HUES48 (cell line): Measurements from ENCODE around the gene NPRL2.
A peak's percentile ranks its signal among the peaks of the same experiment; 100 is the strongest.

ENCODE experiments used
- H3K27ac ChIP-seq: one replicate; pipeline ENCODE4 v1.7.0; 2013; ENCODE audit warnings: low read depth, low read length, inconsistent platforms
- H3K27me3 ChIP-seq: 2 replicates; pipeline ENCODE4 v1.6.1; 2013; ENCODE audit warnings: mild to moderate bottlenecking, low read length; ENCODE audit not compliant: control insufficient read depth, insufficient read depth
- H3K36me3 ChIP-seq: 2 replicates; pipeline ENCODE4 v1.6.1; 2013; ENCODE audit warnings: low read length; ENCODE audit not compliant: control insufficient read depth, insufficient read depth
- H3K4me1 ChIP-seq: 2 replicates; pipeline ENCODE4 v1.6.1; 2013; ENCODE audit warnings: mild to moderate bottlenecking, low read length; ENCODE audit not compliant: control insufficient read depth, insufficient read depth
- H3K4me3 ChIP-seq: 2 replicates; pipeline ENCODE4 v1.5.1; 2013; ENCODE audit warnings: mild to moderate bottlenecking, low read depth, low read length
- H3K9ac ChIP-seq: 2 replicates; pipeline ENCODE4 v1.6.1; 2013; ENCODE audit warnings: mild to moderate bottlenecking, low read depth, low read length, moderate library complexity
- H3K9me3 ChIP-seq: 2 replicates; pipeline ENCODE4 v1.6.1; 2013; ENCODE audit warnings: low read length; ENCODE audit not compliant: control insufficient read depth, insufficient read depth

The NPRL2 gene

GRCh38 chr3:50303013-50303815, 47.4 kb downstream of the NPRL2 start, which contains the start of gene HYAL1:
Gene HYAL1 (minus strand): TSS chr3:50303574. CDS start chr3:50302956, 618 bp downstream.
- Histone ChIP-seq H3K4me1 (peaks cover 5% of the 10 kb centered on the region; the same call in 1 of the 2 replicates), H3K27ac (peak within 1 kb of the TSS; percentile 21), H3K27me3 (no peaks in the 10 kb centered on the region), H3K9me3 (peaks cover 9% of the 10 kb centered on the region), H3K36me3 (no peaks in the 10 kb centered on the region), H3K9ac (no peak within 1 kb of the TSS), H3K4me3 (no peak within 1 kb of the TSS)

GRCh38 chr3:50302095-50303012, 48.2 kb downstream of the NPRL2 start:
- Histone ChIP-seq H3K9ac (no peak overlapping the region), H3K27ac (no peak overlapping the region), H3K27me3 (no peaks in the 10 kb centered on the region), H3K4me1 (peaks cover 5% of the 10 kb centered on the region; the same call in 1 of the 2 replicates), H3K4me3 (no peak overlapping the region), H3K36me3 (no peaks in the 10 kb centered on the region), H3K9me3 (peaks cover 6% of the 10 kb centered on the region)

DNA sequence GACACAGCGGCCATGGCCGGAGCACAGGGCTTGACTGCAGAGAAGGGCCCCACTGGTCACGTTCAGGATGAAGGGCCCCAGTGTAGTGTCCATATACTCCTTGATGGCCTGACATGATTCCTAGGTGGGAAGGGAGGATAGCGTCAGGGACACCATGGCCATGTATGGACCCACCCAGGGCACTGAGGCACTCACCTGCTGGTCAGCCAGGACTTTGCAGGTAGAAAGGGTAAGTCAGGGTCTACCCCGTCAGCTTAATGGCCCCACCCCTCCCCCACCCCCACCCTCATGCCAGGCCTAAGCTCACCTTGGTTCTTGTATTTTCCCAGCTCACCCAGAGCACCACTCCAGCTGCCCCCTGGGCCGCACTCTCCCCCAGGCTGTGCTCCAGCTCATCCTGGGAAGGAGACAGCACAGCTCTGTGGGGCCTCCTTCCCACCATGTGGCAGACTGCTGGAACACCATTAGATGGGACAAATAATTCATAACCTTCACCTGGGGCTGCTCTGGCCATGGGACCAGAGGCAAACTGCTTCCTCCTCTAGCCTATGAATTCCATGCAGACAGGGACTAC, 49.8 kb downstream of the NPRL2 start:
- Histone ChIP-seq H3K36me3 (no peaks in the 10 kb centered on the region), H3K9ac (no peak overlapping the region), H3K4me1 (peaks cover 5% of the 10 kb centered on the region; the same call in 1 of the 2 replicates), H3K4me3 (no peak overlapping the region), H3K27ac (no peak overlapping the region), H3K9me3 (no peaks in the 10 kb centered on the region), H3K27me3 (no peaks in the 10 kb centered on the region)

GRCh38 chr3:50299929-50300680, 50.5 kb downstream of the NPRL2 start:
- peaks cover 5% of the 10 kb centered on the region; the same call in 1 of the 2 replicates for H3K4me1 ChIP-seq
- no peaks in the 10 kb centered on the region for H3K36me3 ChIP-seq
- peak overlapping the region; percentile 14; the same call in 1 of the 2 replicates for H3K9ac ChIP-seq
- peak overlapping the region; percentile 55 for H3K4me3 ChIP-seq
- H3K9me3 ChIP-seq: no peaks in the 10 kb centered on the region
- no peaks in the 10 kb centered on the region for H3K27me3 ChIP-seq
- peak overlapping the region; percentile 63 for H3K27ac ChIP-seq

- Histone ChIP-seq H3K27me3 (no peaks in the 10 kb centered on the region), H3K9me3 (no peaks in the 10 kb centered on the region), H3K9ac (peak overlapping the region; percentile 14; the same call in 1 of the 2 replicates), H3K4me3 (peak overlapping the region; percentile 55), H3K36me3 (no peaks in the 10 kb centered on the region), H3K27ac (peak overlapping the region; percentile 63), H3K4me1 (peaks cover 5% of the 10 kb centered on the region; the same call in 1 of the 2 replicates)
These were observed 51.0 kb downstream of the NPRL2 start for GRCh38 chr3:50299638-50299928.

GRCh38 chr3:50298836-50299637, 51.5 kb downstream of the NPRL2 start, which contains the start of the genes HYAL3 and NAA80:
Gene HYAL3 (minus strand): TSS chr3:50299405. CDS start chr3:50295602, 3,803 bp downstream.
Gene NAA80 (minus strand): TSS chr3:50299405. CDS start chr3:50297463, 1,942 bp downstream.
- Histone ChIP-seq H3K27ac (peak within 1 kb of the TSS; percentile 78), H3K9ac (peak within 1 kb of the TSS; percentile 69), H3K27me3 (no peaks in the 10 kb centered on the region), H3K36me3 (no peaks in the 10 kb centered on the region), H3K4me1 (peaks cover 5% of the 10 kb centered on the region; the same call in 1 of the 2 replicates), H3K4me3 (peak within 1 kb of the TSS; percentile 100), H3K9me3 (no peaks in the 10 kb centered on the region)

DNA sequence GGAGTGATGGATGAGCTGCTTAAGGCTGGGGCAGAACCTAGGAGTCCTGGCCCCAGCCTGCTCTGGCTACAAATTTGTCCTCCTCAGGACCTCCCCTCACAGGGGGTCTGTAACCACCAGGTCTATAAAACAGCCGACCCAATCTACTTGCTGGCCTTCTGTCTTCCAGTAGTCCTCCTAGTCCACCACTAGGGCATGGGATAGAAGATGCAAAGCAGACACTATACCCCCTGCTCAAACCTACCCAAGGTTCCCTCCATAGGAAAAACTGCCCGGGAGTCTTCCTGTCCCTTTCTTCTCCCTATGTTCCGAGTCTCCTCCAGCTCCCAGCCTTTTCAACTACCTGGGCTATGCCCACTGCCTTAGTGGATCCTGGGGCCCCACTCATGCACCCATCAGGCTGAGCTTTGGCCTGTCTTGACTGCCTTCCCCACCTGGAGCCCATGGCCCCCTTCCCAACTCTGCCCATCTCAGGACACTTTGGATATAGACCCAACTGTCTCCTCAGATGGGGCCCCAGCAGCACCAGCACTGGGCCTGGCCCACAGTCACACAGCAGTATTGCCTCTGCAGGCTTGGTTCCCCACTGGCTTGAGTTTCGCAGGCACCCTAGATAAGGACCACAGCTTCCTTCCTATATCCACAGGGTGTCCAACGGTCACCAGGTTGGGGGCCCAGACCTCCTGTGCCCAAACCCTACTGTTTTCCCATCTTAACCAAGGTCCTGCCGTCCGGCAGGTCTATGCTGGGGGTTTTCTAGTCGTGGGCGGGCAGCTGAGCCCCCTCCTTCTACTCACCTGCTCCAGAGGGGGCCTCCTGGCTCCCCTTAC, 52.5 kb downstream of the NPRL2 start:
- H3K36me3 ChIP-seq: no peaks in the 10 kb centered on the region
- H3K9ac ChIP-seq: no peak overlapping the region
- no peaks in the 10 kb centered on the region for H3K27me3 ChIP-seq
- H3K9me3 ChIP-seq: no peaks in the 10 kb centered on the region
- H3K4me3 ChIP-seq: peak overlapping the region; percentile 100
- H3K27ac ChIP-seq: no peak overlapping the region
- peaks cover 5% of the 10 kb centered on the region; the same call in 1 of the 2 replicates for H3K4me1 ChIP-seq

- no peak overlapping the region for H3K9ac ChIP-seq
- H3K4me3 ChIP-seq: no peak overlapping the region
- no peaks in the 10 kb centered on the region for H3K9me3 ChIP-seq
- H3K4me1 ChIP-seq: peaks cover 7% of the 10 kb centered on the region; the same call in 1 of the 2 replicates
- no peak overlapping the region for H3K27ac ChIP-seq
- no peaks in the 10 kb centered on the region for H3K27me3 ChIP-seq
- no peaks in the 10 kb centered on the region for H3K36me3 ChIP-seq
These were observed 53.2 kb downstream of the NPRL2 start for GRCh38 chr3:50297384-50297775.
